Fibroblast of pulmonary artery (primary cell): ENCODE results near the gene CPB2.

Experiments
- DNase-seq: peaks from one replicate; pipeline ENCODE4 v3.0.0-alpha.2; 2010; ENCODE audit warnings: low read depth
- H3K4me3 ChIP-seq: replicated peaks from 2 replicates; pipeline ENCODE4 v1.5.1; 2011; ENCODE audit warnings: low read depth, mild to moderate bottlenecking, control low read depth, low read length, moderate library complexity
- CTCF ChIP-seq: IDR thresholded peaks from 2 replicates; pipeline ENCODE4 v1.5.1; 2011; ENCODE audit warnings: mild to moderate bottlenecking, control low read depth, low read length, inconsistent platforms; ENCODE audit errors: missing control alignments

The CPB2 gene

GRCh38 chr13:46121597-46122163 lies 16.8 kb upstream of the CPB2 start:
- no peak for TF ChIP-seq CTCF
- no peak for DNase-seq
- no peak overlapping the region for H3K4me3 ChIP-seq

GRCh38 chr13:46121033-46121432 lies 16.2 kb upstream of the CPB2 start:
- no peak for TF ChIP-seq CTCF
- H3K4me3 ChIP-seq = no peak overlapping the region
- peak; percentile 12 for DNase-seq

GRCh38 chr13:46119883-46120614 lies 15.2 kb upstream of the CPB2 start:
- TF ChIP-seq CTCF = no peak
- H3K4me3 ChIP-seq = no peak overlapping the region
- DNase-seq = peak; percentile 74

- DNase-seq = no peak
- TF ChIP-seq CTCF = no peak
- no peak overlapping the region for H3K4me3 ChIP-seq
Measured at GRCh38 chr13:46116653-46117502, 12.0 kb upstream of the CPB2 start.

DNA sequence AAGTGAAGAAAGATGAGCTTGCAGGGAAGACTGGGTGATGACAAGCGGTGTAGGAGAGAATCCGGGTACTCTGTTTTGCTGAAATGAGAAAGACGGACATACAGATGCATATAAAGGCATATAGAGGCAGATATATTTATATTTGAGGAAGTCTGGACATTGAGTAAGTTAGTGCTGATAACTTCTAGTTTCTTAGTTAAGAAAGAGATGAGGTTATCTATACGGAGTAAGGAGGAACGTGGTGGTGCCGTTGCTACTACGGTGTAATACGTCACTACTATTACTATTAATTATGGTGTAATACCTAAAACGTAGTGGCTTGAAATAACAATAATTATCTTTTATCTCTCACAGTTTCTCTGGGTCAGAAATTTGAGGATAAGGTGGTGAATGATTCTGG lies 9.8 kb upstream of the CPB2 start:
- TF ChIP-seq CTCF = no peak
- no peak for DNase-seq
- H3K4me3 ChIP-seq = no peak overlapping the region

- DNase-seq = peak; percentile 41
- H3K4me3 ChIP-seq = no peak overlapping the region
- no peak for TF ChIP-seq CTCF
Measured at GRCh38 chr13:46113596-46113995, 8.8 kb upstream of the CPB2 start.
